Smooth muscle cell (in vitro differentiated cells): ENCODE results near the gene HAT1. TPM values are rescaled to one million over a fixed set of nuclear protein-coding genes. Genes with fewer than 3 reads are reported as not detected.
A peak's percentile ranks its signal among the peaks of the same experiment; 100 is the strongest.

Experiments used
- DNase-seq: peaks from one replicate; lab custom pipeline; 2025; ENCODE audit not compliant: unreplicated experiment; lab: John Stamatoyannopoulos, UW
- H2AFZ ChIP-seq: fragments of 200-600 bp; sonication (generic); 2 replicates; pipeline ENCODE4 v1.6.0; 2016; ENCODE audit warnings: antibody characterized with exemption, low read depth, mild to moderate bottlenecking
- H3F3A ChIP-seq: fragments of 200-600 bp; sonication (generic); 2 replicates; pipeline ENCODE4 v1.6.0; 2017; ENCODE audit warnings: antibody characterized with exemption, low read depth
- H3K27ac ChIP-seq: fragments of 200-600 bp; sonication (generic); 2 replicates; pipeline ENCODE4 v1.5.1; 2016; ENCODE audit warnings: low read depth, mild to moderate bottlenecking
- H3K27me3 ChIP-seq: fragments of 200-600 bp; sonication (generic); 2 replicates; pipeline ENCODE4 v1.6.1; 2016; ENCODE audit warnings: low read depth, mild to moderate bottlenecking
- H3K36me3 ChIP-seq: fragments of 200-600 bp; sonication (generic); 2 replicates; pipeline ENCODE4 v1.5.1; 2016; ENCODE audit warnings: low read depth
- H3K4me1 ChIP-seq: fragments of 200-600 bp; sonication (generic); 2 replicates; pipeline ENCODE4 v1.5.1; 2016; ENCODE audit warnings: low read depth
- H3K4me2 ChIP-seq: fragments of 200-600 bp; sonication (generic); 2 replicates; pipeline ENCODE4 v1.6.0; 2016; ENCODE audit warnings: mild to moderate bottlenecking
- H3K4me3 ChIP-seq: fragments of 200-600 bp; sonication (generic); 2 replicates; pipeline ENCODE4 v1.5.1; 2016; ENCODE audit warnings: mild to moderate bottlenecking
- H3K79me2 ChIP-seq: fragments of 200-600 bp; sonication (generic); 2 replicates; pipeline ENCODE4 v1.6.0; 2016; ENCODE audit warnings: low read depth, mild to moderate bottlenecking
- H3K9ac ChIP-seq: fragments of 200-600 bp; sonication (generic); 2 replicates; pipeline ENCODE4 v1.6.0; 2016; ENCODE audit warnings: low read depth
- H3K9me3 ChIP-seq: fragments of 200-600 bp; sonication (generic); replicated peaks from 2 replicates; pipeline ENCODE4 v1.5.1; 2016; ENCODE audit warnings: low read depth
- H4K20me1 ChIP-seq: fragments of 200-600 bp; sonication (generic); 2 replicates; pipeline ENCODE4 v1.6.0; 2016; ENCODE audit warnings: low read depth
- CTCF ChIP-seq: fragments of 200-600 bp; sonication (generic); IDR thresholded peaks from 2 replicates; pipeline ENCODE4 v1.5.1; 2017; ENCODE audit warnings: borderline replicate concordance, mild to moderate bottlenecking, antibody characterized with exemption; ENCODE audit not compliant: insufficient read depth, poor library complexity, severe bottlenecking
- WGBS: methylation state at CpG from one replicate; pipeline ENCODE4 v1.1.7; 2016; ENCODE audit warnings: low lambda C conversion rate; 5-methylcytosine and 5-hydroxymethylcytosine counted together
- polyA plus RNA-seq: library from polyadenylated mRNA; unstranded; fragments of >200 nt; fragmentation: Nextera tagmentation; extraction: Ambion mirVana; gene quantifications from 2 replicates; pipeline ENCODE4 v1.2.1, GENCODE V29; 2016
- total RNA-seq: library from RNA; depleted of rRNA; stranded (reverse); fragments of >200 nt; gene quantifications from 2 replicates; pipeline ENCODE4 v1.2.3, GENCODE V29; 2014

HAT1 gene
- total and polyA plus RNA-seq, 2 experiments from 2014 or later = 59.1 to 65.7 TPM

GRCh38 chr2:171878481-171878993 lies 43.7 kb upstream of the HAT1 start:
- Histone ChIP-seq H3K79me2 (peaks cover 10% of the 10 kb centered on the region), H3K27ac (peak overlapping the region; percentile 12), H3K4me3 (no peak overlapping the region), H3F3A (peaks cover 7% of the 10 kb centered on the region), H2AFZ (no peak overlapping the region), H3K4me1 (peaks cover 8% of the 10 kb centered on the region), H3K9ac (no peak overlapping the region), H3K9me3 (no peaks in the 10 kb centered on the region), H4K20me1 (peaks cover 16% of the 10 kb centered on the region), H3K4me2 (peak overlapping the region; percentile 44), H3K36me3 (peaks cover 6% of the 10 kb centered on the region), H3K27me3 (no peaks in the 10 kb centered on the region)
- no peak for DNase-seq
- no peak for TF ChIP-seq CTCF
- 20% methylated on average over 2 of the region's 2 CpGs for WGBS

GRCh38 chr2:171879865-171880264 lies 42.4 kb upstream of the HAT1 start:
- no peak for TF ChIP-seq CTCF
- Histone ChIP-seq H3K4me3 (no peak overlapping the region), H3F3A (peaks cover 7% of the 10 kb centered on the region), H3K4me1 (peaks cover 8% of the 10 kb centered on the region), H3K9me3 (no peaks in the 10 kb centered on the region), H3K27ac (no peak overlapping the region), H3K4me2 (no peak overlapping the region), H3K36me3 (peaks cover 4% of the 10 kb centered on the region), H2AFZ (no peak overlapping the region), H3K9ac (no peak overlapping the region), H4K20me1 (peaks cover 16% of the 10 kb centered on the region), H3K79me2 (peaks cover 10% of the 10 kb centered on the region), H3K27me3 (no peaks in the 10 kb centered on the region)
- DNase-seq = no peak
- WGBS = 91% methylated on average over 1 of the region's 1 CpG

DNA sequence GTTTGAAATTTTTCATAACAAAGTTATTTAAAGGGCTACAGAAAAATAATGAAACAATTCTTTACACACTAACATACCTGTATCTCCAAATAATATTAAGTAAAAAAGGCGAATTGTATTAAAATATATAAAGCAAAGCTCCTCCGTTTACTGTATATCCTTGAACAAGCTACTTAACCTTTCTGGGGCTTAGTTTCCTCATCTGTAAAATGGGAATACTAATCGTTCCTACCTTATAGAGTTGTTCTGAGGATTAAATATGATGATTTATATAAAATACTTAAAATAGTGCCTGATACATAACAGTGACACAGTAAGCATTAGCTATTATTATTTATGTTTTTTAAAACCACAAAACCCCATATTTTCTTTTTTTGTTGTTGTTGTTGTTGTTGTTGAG lies 41.5 kb upstream of the HAT1 start:
- peaks cover 8% of the 10 kb centered on the region for H3K4me1 ChIP-seq
- peaks cover 12% of the 10 kb centered on the region for H3K79me2 ChIP-seq
- no peak for DNase-seq
- peaks cover 7% of the 10 kb centered on the region for H3F3A ChIP-seq
- no peak for TF ChIP-seq CTCF
- no peaks in the 10 kb centered on the region for H3K9me3 ChIP-seq
- WGBS = 96% methylated on average over 3 of the region's 3 CpGs
- peaks cover 16% of the 10 kb centered on the region for H4K20me1 ChIP-seq
- no peak overlapping the region for H3K27ac ChIP-seq
- H3K36me3 ChIP-seq = no peaks in the 10 kb centered on the region
- no peak overlapping the region for H3K4me3 ChIP-seq
- no peak overlapping the region for H3K9ac ChIP-seq
- H2AFZ ChIP-seq = no peak overlapping the region
- H3K27me3 ChIP-seq = no peaks in the 10 kb centered on the region
- H3K4me2 ChIP-seq = no peak overlapping the region

DNA sequence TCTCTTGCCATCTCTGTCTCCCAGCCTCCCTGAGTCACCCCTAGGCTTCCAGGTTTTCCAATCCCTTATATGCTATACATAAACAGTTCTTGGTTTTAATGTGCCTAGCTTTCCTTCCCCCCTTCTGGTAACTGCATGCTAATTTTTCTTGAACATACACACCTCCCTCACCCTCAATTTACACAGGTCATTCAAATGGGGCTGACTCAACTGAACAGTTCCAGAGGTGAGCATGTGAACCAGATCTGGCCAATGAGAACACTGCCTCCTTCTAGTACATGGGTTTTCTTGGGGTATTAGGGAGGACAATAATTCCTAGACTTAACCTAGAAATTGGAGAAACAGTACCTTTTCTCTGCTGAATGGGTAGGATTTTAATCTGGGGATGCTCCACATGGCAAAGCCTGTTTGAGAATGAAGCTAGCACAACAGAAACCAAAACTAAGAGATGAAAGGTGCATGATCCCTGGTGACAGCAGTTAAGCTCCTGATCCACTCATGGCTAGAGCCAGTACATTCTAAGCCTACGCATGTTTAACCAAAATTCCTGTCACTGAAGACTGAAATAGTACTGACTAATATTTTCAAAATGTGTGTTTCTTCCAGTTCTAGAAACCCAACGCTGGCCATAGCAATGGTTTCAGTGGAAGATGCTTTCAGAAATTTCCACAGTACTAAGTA lies 40.0 kb upstream of the HAT1 start:
- H3K4me1 ChIP-seq = peaks cover 8% of the 10 kb centered on the region
- H3K79me2 ChIP-seq = peaks cover 7% of the 10 kb centered on the region
- no peak for TF ChIP-seq CTCF
- no peak overlapping the region for H2AFZ ChIP-seq
- no peaks in the 10 kb centered on the region for H3K27me3 ChIP-seq
- H4K20me1 ChIP-seq = peaks cover 16% of the 10 kb centered on the region
- 44% methylated on average over 2 of the region's 2 CpGs for WGBS
- H3K9ac ChIP-seq = no peak overlapping the region
- no peak overlapping the region for H3K4me3 ChIP-seq
- no peaks in the 10 kb centered on the region for H3K36me3 ChIP-seq
- H3K4me2 ChIP-seq = peak overlapping the region; percentile 27
- no peaks in the 10 kb centered on the region for H3K9me3 ChIP-seq
- DNase-seq = no peak
- peak overlapping the region; percentile 56 for H3K27ac ChIP-seq
- H3F3A ChIP-seq = peaks cover 7% of the 10 kb centered on the region
